HG03196 (cell line): ENCODE results near the gene LRRC14B.
"Not testable (repeated sequence)": the region's sequence is repeated elsewhere in the genome, so short reads cannot be mapped to it uniquely, and the experiment has no call there.

ENCODE experiments used
- ATAC-seq: cut with Tn5 transposase; IDR thresholded peaks from one replicate; pipeline ENCODE4 v1.9.1; 2021; ENCODE audit not compliant: unreplicated experiment

Gene LRRC14B

GRCh38 chr5:204966-205670, 13.8 kb downstream of the LRRC14B start:
- no peak for ATAC-seq

GRCh38 chr5:206406-206805, 15.1 kb downstream of the LRRC14B start:
- ATAC-seq: no peak

- ATAC-seq: no peak
Measured at GRCh38 chr5:206927-207536, 15.7 kb downstream of the LRRC14B start.

GRCh38 chr5:207599-207998, 16.3 kb downstream of the LRRC14B start:
- no peak for ATAC-seq

GRCh38 chr5:208449-209114, 17.3 kb downstream of the LRRC14B start:
- no peak for ATAC-seq

- no peak for ATAC-seq
Measured at GRCh38 chr5:213803-214395, 22.6 kb downstream of the LRRC14B start.

GRCh38 chr5:215256-215655, 24.0 kb downstream of the LRRC14B start:
- not testable (repeated sequence) for ATAC-seq

GRCh38 chr5:216076-216475, 24.8 kb downstream of the LRRC14B start:
- ATAC-seq: not testable (repeated sequence)

GRCh38 chr5:217494-218456, 26.5 kb downstream of the LRRC14B start, which contains the start of the genes CCDC127 and SDHA:
Gene CCDC127, minus strand, starts transcription at chr5:218153. Its CDS starts 1,304 bp downstream, at chr5:216849.
Gene SDHA, plus strand, starts transcription at chr5:218320. Its CDS starts 36 bp downstream, at chr5:218356.
- peak; percentile 75 for ATAC-seq

- peak; percentile 28 for ATAC-seq
Measured at GRCh38 chr5:218457-219291, 27.4 kb downstream of the LRRC14B start.

- no peak for ATAC-seq
Measured at GRCh38 chr5:219460-219863, 28.2 kb downstream of the LRRC14B start.

- ATAC-seq: peak; percentile 27
Measured at GRCh38 chr5:219991-220390, 28.7 kb downstream of the LRRC14B start.

GRCh38 chr5:222951-223715, 31.8 kb downstream of the LRRC14B start:
- ATAC-seq: not testable (repeated sequence)

GRCh38 chr5:223791-224190, 32.5 kb downstream of the LRRC14B start:
- no peak for ATAC-seq

GRCh38 chr5:225334-225733, 34.0 kb downstream of the LRRC14B start:
- ATAC-seq: no peak

- ATAC-seq: not testable (repeated sequence)
Measured at GRCh38 chr5:227375-227774, 36.1 kb downstream of the LRRC14B start.

GRCh38 chr5:228886-229285, 37.6 kb downstream of the LRRC14B start:
- no peak for ATAC-seq

- no peak for ATAC-seq
Measured at GRCh38 chr5:230711-231110, 39.4 kb downstream of the LRRC14B start.

GRCh38 chr5:231661-232060, 40.4 kb downstream of the LRRC14B start:
- no peak for ATAC-seq
